ENCODE data around the gene FAM13A.

FAM13A gene

GRCh38 chr4:88738180-88738579 lies 318.8 kb downstream of the FAM13A start:
- DNase-seq, result no peak

DNA sequence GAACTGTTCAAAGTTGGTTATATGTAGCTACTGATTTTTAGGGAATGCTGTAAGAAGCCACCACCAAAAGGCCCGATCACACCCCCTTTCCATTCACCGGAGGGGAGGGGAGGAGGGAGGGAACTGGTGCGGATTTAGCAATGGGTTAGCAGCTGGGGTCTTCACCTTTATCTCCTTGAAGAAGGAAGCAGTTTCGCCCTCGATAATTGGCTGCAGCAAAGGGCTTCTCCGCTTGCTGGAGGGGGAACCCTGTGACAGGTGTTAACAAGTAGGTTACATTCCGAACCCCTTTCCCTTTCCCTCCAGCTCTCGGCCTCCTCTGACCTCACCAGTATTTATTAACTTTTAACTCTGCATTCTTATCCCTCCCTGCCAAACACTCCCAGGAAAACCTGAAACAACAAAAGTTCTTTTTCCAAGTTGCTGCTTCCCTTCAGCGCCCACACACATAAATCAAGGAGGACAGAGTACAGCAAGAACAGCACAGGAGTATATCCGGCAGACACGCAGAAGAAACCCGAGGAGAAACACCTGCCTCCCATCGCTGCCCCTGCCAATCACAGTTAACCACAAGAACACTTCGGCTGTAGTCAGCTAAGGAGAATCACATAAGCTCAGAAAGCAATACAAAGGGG lies 319.6 kb downstream of the FAM13A start:
- no peak for DNase-seq

DNA sequence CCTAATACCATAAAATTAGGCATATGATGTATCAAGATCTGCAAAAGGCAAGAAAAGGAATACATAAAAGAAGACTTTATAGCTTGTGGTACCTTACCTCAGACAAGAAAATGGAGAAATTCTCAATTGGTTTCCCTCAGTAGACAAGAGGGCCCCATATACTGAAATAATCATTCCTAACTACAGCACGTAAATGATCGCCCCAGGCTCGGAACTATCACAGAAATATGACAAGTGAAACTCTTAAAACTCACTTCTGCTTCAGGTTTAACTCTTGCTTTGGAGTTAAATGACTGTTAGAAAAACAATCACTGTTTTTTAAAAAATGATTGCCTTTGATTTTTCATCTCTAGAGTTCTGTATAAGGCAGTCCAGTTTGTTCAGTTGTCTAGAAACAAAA lies 320.7 kb downstream of the FAM13A start:
- no peak for DNase-seq

DNA sequence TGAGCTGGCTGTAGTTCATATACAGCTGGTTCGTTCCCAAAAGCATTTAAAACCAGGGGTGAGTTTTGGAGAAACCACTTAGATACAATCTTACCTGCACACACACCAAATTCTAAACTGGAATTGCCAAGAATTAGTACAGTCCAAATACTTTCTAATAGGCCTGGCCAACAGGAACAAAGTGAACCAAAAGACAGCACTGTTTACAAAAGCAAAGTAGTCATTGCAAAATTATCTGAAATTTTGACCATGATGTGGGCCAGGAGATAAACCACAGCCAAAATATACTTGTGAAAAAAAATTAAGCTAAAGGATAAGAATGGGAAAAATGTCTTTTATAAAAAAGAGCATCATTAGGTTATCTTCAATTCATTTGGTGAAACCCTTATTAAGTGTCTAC lies 321.4 kb downstream of the FAM13A start:
- no peak for DNase-seq

GRCh38 chr4:88734403-88734949 lies 322.5 kb downstream of the FAM13A start:
- no peak for DNase-seq

DNA sequence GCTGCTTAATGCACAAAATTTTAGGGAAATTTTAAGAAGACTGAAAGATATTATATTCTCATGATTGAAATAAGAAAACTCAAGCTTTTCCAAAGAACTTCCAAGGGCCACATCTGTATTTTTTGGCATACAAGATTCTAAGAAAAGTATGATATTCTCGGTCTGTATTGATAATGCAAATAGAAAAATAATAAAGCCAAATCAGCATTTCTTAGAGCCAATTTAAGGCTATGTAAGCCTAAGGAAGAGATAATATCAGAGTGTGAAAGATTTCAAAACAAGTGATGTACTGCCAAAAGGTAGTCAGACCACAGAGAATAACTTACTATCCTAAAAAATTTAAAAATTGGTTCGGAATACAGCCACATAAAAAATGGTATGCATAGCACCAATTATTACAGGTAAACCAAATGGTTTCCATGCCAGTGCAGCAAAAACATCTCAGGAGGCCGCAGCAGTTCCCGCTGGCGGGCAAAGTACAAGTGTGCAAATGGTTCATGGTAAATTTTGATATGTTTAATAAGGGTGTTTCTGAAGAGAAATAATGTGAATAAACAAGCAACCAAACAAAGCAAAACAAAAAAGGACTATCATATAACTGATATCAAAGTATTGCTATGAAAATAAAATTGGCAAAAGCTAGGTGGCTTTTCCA lies 324.1 kb downstream of the FAM13A start:
- DNase-seq, result no peak

GRCh38 chr4:88731381-88731780 lies 325.6 kb downstream of the FAM13A start:
- no peak for DNase-seq

DNA sequence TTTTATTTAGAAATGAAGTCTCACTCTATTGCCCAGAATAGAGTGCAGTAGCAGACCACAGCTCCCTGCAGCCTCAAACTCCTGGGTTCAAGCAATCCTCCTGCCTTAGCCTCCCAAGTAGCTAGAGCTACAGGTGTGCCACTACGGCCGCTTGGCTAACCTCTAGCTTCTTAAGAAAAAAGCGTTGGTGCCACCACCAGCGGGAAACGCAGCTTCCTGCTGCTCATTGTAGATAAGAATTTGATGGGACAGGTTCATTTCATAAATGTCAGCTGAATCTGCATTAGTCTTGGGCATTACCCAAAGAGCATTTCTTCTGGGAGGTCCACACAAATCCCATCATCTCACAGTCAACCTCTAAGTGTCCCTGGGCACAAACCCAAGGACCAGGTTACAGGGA lies 326.2 kb downstream of the FAM13A start:
- no peak for DNase-seq

DNA sequence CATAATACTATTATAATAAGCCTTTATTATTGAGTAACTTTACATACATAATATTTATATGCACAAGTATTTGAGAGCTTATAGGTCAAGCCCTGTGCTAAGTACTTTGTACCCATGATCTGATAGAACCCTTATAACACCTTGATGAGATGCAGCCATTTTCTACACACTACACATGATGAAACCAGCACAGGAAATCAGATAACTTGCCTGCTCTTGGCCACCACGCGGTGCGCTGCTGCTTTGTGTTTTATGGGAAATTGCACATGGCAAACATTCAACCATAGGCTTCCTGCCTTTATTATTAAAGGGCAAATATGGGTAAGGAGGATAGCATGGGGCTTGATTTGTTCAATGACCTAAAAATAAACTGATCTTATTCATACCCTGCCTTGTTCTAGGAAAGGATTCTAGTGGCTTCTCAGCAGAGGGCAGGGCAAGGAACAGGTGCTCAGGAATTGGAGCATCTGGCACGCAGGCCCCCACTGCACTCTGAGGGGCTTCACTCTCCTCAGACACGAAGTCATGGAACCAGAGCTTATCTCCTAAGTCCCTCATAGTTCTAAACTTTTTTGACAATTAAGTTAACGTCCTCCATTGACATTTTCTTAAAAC lies 327.7 kb downstream of the FAM13A start:
- no peak for DNase-seq

GRCh38 chr4:88728146-88728545 lies 328.8 kb downstream of the FAM13A start:
- no peak for DNase-seq

DNA sequence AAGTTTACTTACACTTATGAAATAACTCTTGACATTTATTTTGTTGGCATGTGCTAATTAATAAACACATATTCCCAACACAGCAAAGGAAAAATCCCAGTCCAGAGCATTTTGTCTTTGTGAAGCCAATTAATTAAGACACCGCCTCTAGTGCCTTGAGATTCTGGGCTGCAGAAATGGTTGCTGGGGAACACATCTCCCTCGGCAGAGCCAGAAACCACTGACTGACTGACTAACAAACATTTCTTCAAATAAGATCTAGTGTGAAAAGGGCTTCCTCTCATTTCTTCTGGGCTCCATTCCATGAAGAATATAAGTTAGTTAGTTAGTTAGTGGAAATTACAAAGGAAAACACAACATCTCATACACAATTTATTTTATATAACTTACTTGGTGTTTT lies 331.0 kb downstream of the FAM13A start:
- no peak for DNase-seq

DNA sequence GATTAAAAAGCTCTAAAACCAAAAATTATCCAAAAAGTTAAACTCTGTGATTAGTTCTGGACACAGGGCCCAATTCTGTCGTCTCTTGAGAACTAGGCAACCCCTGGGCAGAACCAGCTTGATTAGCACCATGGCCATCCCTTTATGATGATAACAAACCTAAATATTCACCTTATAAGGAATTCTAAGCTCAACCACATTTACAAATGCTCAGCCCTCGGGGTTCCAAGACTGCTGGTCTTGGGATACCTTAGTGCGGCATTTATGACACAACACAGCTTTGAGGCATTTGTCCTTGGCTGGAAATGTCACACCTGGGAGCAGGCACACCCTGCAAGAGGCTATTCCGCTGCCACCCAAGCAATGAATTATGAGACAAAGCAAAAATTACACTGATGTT lies 331.8 kb downstream of the FAM13A start:
- no peak for DNase-seq

DNA sequence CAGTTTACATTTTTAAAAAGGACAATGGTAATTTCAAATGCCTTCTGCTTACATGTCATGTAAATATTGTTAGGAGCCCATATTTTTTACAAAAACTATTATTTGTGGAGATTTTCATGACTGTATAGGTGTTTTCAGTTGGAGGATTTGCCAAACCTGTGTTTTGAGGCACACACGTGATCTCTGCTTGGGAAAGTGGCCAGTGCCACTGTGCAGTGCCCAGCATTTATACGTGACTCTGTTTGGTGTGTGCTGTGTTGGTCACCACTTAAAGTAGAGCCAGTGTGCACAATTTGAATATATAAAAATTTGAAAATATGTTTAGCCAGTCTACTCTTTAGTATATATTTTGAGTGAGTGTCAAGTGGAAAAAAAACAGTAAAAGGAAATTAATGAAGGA lies 332.6 kb downstream of the FAM13A start:
- no peak for DNase-seq

DNA sequence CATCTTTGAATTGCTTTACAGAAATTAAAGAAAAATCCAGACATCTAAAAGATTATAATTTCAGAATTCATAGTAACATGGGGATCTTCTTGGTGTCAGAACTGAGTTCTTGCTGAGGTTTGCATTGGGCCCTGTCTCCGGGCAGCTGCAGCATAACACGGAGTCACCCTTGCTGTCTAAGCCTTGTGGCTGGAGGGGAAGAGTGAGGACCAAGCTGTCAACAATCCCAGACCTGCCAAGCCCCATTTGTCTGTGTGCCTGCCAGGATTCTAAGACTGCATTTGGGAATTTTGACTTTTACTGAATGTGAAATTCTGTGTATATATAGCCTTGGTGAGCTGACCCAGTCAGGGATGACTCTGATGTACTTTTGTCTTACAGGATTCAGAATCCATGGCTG lies 334.2 kb downstream of the FAM13A start:
- DNase-seq, result no peak

- no peak for DNase-seq
Observed at GRCh38 chr4:88722276-88722780, 334.7 kb downstream of the FAM13A start.

GRCh38 chr4:88720451-88721428 lies 336.2 kb downstream of the FAM13A start:
- no peak for DNase-seq

- no peak for DNase-seq
Observed at GRCh38 chr4:88719381-88719780, 337.6 kb downstream of the FAM13A start.

DNA sequence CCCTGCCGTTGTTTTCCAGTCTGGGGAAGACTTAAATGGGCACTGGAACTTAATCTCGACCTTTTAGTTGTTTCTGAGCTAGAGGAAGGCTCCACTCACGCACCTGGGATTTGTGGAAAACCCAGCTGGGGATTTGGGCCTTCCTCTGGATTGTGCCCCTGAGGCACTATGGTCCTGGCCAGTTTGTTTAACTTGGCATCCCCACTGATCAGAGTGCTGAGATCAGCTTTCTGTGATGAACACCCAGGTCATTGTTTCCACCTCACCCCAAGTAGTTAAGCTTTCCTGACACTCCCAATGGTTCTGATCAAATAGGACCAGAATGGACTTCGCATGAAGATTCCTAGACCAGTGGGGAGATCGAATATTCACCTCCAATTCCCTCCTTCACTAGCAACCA lies 338.9 kb downstream of the FAM13A start:
- no peak for DNase-seq

GRCh38 chr4:88713782-88714181 lies 343.2 kb downstream of the FAM13A start:
- DNase-seq, result no peak

- DNase-seq, result no peak
Observed at GRCh38 chr4:88709989-88710388, 347.0 kb downstream of the FAM13A start.

- no peak for DNase-seq
Observed at GRCh38 chr4:88706574-88706973, 350.4 kb downstream of the FAM13A start.

- DNase-seq, result no peak
Observed at GRCh38 chr4:88705805-88706492, 351.0 kb downstream of the FAM13A start.
